AG09319 (cell line): ENCODE measurements around the gene ZNF681.
"Not testable (repeated sequence)": the region's sequence is repeated elsewhere in the genome, so short reads cannot be mapped to it uniquely, and the experiment has no call there.

Source experiments
- DNase-seq: peaks from one replicate; pipeline ENCODE4 v3.0.0-alpha.2; 2010; ENCODE audit warnings: low read depth; ENCODE audit errors: extremely low read depth
- TF ChIP-seq, protein P1 (sequence below): IDR thresholded peaks from 2 replicates; pipeline ENCODE4 v1.5.1; 2011; ENCODE audit warnings: low read depth, mild to moderate bottlenecking, inconsistent platforms, low read length, moderate library complexity

ZNF681 gene

GRCh38 chr19:23764781-23765180, 6.1 kb upstream of the ZNF681 start:
- no peak for DNase-seq
- TF ChIP-seq, protein P1, sequence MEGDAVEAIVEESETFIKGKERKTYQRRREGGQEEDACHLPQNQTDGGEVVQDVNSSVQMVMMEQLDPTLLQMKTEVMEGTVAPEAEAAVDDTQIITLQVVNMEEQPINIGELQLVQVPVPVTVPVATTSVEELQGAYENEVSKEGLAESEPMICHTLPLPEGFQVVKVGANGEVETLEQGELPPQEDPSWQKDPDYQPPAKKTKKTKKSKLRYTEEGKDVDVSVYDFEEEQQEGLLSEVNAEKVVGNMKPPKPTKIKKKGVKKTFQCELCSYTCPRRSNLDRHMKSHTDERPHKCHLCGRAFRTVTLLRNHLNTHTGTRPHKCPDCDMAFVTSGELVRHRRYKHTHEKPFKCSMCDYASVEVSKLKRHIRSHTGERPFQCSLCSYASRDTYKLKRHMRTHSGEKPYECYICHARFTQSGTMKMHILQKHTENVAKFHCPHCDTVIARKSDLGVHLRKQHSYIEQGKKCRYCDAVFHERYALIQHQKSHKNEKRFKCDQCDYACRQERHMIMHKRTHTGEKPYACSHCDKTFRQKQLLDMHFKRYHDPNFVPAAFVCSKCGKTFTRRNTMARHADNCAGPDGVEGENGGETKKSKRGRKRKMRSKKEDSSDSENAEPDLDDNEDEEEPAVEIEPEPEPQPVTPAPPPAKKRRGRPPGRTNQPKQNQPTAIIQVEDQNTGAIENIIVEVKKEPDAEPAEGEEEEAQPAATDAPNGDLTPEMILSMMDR, result no peak

- no peak for DNase-seq
- TF ChIP-seq, protein P1, result no peak
Observed at GRCh38 chr19:23762884-23763711, 4.4 kb upstream of the ZNF681 start.

DNA sequence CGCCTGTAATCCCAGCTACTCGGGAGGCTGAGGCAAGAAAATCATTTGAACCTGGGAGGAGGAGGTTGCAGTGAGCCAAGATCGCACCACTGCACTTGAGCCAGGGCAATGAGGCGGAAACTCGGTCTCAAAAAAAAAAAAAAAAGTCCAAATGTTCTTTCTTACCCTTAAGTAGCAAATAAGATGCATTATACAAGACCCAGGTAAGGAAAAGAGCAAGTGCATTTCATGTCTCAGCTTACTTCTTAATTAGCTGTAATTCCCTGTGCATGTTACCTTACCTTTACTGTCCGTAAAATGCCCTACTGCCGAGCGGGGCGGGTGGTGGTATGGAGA, 3.8 kb upstream of the ZNF681 start:
- TF ChIP-seq, protein P1, result no peak
- DNase-seq, result no peak

DNA sequence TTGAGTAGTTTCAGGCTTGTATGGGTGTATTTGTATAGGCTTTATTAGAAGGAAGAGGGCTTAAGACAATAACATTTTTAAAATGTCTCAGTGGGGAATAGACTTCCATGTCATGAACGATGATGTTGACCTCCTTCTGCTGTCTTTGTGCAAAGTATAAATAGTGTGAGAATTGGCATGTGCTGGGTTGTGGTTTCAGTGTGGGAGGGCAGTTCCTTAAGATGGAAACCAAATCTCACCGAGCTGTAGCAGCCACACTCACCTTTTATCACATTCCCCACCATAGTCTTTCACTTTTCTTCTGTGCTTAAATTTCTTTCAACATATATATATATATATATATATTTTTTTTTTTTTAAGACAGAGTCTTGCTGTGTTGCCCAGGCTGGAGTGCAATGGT, 1.6 kb upstream of the ZNF681 start:
- not testable (repeated sequence) for DNase-seq

DNA sequence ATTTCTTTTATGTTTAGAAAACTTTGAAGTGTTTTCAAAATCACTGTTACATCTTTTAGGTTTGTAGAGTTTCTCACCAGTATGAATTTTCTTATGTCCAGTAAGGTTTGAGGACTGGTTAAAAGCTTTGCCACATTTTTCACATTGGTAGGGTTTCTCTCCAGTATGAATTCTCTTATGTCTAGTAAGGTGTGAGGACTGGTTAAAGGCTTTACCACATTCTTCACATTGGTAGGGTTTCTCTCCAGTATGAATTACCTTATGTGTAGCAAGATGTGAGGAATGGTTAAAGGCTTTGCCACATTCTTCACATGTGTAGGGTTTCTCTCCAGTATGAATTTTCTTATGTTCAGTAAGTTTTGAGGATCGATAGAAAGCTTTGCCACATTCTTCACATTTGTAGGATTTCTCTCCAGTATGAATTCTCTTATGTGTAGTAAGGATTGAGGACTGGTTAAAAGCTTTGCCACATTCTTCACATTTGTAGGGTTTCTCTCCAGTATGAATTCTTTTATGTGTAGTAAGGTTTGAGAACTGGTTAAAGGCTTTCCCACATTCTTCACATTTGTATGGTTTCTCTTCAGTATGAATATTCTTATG, 15.0 kb downstream of the ZNF681 start:
- not testable (repeated sequence) for DNase-seq

GRCh38 chr19:23730729-23731465, 27.8 kb downstream of the ZNF681 start:
- DNase-seq, result not testable (repeated sequence)

DNA sequence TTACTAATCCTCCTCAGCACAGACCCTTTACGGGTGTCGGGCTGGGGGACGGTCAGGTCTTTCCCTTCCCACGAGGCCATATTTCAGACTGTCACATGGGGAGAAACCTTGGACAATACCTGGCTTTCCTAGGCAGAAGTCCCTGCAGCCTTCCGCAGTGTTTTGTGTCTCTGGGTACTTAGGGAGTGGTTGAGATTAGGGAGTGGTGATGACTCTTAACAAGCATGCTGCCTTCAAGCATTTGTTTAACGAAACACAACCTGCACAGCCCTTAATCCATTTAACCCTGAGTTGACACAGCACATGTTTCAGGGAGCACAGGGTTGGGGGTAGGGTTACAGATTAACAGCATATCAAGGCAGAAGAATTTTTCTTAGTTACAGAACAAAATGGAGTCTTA, 34.5 kb downstream of the ZNF681 start:
- not testable (repeated sequence) for DNase-seq

- TF ChIP-seq, protein P1, result no peak
- no peak for DNase-seq
Observed at GRCh38 chr19:23718802-23719201, 39.9 kb downstream of the ZNF681 start.

DNA sequence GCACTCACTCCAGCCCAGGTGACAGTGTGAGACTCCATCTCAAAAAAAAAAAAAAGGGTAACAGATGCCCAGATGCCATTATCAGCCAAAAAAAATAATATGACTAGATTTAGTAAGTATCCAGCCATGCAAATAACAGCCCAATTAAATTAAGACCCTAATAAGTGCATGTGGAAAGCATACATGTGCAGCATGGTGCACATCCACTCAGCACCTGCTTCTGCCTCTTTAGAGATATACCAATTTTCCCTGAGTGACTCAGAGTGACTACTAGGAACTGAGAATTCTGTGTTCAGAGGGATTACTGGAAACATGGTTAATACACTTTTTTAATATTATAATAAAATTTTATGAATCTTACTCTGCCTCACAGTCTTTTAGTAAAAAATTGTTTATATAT, 41.9 kb downstream of the ZNF681 start:
- TF ChIP-seq, protein P1, result no peak
- DNase-seq, result no peak
